ENCODE results near the gene BICDL2.

Gene BICDL2

DNA sequence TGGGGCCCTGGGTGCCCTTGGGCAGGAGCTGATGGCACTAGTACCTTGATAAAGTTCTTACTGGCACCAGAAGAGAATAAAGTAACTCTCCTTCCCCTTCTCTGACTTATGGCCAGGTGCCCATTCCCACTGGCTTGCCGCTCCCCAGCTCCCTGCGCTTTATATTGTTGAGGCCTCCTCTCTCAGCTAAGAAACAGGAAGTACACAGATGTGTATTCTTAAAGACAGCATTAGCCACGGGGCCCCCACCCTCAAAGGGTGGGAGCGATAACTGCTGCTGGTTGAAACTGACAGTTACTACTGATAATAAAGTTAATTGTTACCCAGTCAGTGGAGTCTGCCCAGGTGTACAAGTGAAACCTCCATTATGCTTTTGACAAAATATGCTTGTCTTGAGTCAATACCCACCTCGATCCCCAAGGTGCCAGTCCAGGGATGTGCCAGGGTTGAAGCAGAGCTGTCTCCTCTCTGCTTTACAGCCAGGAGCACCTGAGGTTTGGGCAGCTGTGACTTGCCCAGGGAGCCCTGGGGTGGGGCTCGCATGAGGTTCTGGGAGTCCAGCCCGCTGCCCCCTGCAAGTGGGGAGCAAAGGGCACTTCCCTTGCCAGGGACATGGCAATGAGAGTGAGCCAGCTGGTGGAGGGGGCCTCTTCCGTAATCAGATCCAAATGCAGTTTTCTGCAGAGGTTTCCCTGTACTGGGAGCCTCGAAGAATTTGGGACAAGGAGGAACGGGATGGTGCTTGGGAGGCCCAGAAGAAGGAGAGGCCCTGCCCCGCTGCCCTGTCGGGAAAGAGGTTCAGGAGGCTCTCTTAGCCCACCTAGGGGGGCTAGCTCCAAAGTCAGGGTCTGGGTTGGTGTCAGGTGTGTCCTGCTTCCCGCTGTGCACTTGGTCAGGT is 29.4 kb downstream of the BICDL2 start:
- DNase-seq, result peak; percentile 86

DNA sequence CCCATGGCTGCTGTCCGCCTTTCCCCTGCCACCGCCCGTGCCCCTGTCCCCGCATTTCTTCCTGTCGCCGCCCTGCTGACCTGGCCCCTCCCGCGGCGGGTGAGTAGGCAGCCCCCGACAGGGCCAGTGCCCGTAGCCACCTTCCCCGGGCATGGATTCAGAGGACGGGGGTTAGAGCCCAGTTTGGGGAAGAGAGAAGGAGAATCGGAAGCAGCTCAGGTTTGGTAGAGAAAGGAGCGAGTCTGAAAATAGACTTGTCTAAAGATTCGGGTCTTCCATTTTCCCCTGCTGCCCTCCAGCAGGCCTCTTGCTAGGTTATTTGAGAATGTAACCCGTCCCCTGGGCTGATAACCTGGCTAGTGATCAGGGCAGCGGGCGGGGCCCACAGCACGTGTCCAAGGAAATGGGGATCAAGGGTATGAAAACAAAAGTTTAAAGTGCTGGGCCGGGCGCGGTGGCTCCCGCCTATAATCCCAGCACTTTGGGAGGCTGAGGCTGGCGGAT is 31.9 kb downstream of the BICDL2 start:
- DNase-seq, result peak; percentile 68

DNA sequence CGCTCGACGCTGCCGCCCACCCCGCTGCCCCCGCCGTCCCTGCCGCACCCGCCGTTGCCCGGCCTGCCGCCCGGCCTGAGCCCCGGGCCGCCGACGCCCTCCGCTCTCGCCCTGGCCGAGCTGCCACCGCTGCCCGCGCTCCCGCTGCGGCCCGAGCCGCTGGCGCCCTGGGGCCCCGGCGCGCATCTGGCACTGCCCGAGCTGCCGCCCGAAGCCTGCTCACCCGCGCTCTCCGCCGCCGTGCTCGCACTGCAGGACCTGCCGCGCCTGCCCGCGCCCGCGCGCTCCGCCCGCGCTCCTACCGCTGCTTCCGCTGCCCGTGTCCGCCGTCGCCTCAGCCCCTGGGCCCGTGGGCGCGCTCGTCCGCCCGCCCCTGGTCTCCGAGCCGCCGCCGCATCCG is 32.4 kb downstream of the BICDL2 start:
- no peak for DNase-seq

DNA sequence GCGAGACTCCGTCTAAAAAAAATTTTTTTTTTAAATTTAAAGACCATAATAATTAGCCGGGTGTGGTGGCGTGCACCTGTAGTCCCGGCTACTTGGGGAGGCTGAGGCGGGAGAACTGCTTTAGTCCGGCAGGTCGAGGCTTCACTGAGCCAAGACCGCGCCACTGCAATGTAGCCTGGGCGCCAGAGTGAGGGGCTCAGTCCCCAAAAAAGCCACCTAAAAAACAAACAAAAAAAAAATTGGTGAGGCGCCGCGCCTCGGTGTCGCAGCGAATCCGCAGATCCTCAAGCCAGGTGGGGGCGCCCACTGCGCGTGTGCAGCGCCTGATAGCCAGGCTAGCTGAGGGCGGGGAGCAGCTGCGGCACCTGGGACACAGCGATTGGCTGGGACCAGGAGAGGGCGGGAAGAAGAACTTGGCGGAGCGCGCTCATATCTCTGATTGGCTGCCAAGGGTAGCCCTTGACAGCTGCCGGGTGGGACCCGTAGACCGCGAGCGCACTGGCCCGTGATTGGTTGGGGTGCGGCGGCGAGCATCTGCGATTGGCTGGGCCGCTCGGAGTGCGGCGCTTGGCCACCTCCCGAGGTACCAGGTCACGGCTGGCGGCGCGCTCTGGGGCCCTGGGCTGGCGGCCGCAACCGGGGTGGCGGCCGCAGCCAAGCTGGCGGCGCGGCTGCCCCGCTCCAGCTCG is 33.0 kb downstream of the BICDL2 start:
- peak; percentile 99 for DNase-seq

DNA sequence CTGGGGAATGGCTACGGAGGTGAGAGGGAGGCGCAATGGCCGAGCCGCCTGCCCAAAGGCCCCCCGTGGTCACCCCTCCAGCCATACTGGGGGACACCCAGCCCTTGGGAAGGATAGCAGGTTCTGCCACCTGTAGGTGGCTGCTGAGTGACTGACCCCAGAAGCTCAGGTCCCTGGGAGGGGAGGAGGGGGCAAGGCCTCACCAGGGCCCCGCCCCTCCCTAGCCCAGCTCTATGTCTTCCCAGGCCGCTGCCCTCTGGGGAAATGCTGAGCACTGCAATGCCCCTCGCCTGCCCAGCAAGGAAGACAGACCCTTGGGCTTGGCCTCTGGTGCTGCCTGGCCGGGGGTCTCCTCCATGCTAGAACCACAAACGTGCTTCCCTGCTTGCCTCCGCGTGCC is 35.4 kb downstream of the BICDL2 start:
- no peak for DNase-seq

DNA sequence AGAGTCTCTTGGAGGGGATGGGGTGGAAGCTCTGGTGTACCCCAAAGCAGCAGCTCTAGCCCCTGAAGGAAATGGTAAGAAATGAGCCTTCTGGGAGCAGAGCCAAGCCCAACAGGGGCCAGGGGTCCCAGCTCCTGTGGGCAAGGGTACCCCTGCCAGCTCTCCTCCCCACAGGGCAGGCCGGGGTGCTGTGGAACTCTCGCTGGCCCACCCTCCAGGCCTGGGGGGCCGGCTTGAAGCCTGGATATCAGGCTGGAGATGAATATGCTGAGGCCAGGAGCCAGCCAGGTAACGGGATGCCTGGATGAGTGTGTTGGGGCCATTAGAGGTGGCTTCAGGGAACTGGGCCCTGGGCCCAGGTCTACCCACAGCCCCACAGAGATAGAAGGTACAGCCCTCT is 36.2 kb downstream of the BICDL2 start:
- DNase-seq, result no peak

DNA sequence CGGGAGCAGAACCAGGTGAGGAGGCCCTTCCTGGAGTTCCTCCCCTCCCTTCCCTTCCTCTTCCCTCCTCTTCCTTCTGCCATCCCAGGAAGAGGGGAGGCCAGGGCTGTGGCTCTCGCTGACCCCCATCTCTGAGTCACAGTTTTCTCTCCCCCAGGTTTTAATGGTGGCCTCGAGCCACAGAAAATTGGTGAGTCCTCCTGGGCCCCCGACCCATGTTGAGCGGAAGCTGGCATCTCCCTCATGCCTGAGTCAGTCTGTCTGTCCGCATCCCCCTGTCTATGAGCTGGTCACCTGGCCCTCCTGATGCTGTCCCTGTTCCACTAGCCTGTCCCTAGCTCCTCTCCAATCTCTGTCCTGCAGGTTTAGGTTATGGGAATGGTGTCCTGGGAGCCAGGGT is 36.8 kb downstream of the BICDL2 start:
- DNase-seq, result no peak

DNA sequence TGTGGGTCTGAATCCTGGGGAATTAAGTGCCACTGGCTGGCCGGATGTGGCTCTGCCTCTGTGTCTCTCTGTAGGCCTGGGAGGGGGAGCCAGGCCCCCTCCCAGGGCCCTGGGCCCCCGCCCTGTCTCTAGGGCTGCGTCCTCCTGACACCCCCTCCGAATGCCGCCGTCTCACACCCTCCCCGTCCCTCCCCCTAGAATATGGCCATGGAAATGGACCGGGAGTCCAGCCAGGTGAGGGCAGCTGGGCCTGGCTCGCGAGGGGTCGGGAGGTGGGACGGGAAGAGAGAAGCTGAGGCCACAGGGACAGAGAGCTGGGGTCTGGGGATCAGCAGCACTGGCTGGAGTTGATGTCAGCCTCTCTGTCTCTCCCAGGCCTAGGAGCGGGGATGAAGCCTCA is 40.4 kb downstream of the BICDL2 start:
- DNase-seq, result no peak

DNA sequence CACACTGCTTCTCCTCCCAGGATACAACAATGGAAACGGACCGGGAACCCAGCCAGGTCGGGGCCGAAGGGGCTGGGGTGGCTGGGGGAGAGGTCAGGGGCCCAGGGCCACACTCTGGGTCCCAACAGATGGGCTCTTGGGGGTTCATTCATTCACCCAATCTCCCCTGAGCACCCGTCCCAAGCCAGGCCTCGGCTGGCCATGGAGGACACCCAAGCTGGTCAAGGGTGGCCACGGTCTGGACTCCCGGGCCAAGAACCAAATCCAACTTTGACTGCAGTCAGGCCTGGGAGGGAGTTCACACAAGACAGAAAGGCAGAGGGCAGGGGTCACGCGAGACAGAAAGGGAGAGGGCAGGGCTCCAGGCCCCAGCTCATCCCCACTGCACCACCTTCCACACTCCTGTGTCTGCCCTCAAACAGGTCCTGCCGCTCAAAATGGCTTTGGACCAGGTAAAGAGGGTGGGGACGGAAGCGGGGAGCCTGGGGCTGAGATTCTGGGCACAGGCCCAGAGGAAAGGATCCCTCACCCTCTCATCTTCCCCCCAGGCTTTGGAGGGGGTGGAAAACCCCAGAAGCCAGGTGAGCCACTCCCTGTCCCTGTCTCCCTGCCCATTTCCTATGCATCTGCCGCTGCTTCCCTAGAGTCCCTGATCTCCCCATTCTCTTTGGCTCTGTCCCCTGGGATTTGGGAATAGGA is 44.2 kb downstream of the BICDL2 start:
- no peak for DNase-seq

DNA sequence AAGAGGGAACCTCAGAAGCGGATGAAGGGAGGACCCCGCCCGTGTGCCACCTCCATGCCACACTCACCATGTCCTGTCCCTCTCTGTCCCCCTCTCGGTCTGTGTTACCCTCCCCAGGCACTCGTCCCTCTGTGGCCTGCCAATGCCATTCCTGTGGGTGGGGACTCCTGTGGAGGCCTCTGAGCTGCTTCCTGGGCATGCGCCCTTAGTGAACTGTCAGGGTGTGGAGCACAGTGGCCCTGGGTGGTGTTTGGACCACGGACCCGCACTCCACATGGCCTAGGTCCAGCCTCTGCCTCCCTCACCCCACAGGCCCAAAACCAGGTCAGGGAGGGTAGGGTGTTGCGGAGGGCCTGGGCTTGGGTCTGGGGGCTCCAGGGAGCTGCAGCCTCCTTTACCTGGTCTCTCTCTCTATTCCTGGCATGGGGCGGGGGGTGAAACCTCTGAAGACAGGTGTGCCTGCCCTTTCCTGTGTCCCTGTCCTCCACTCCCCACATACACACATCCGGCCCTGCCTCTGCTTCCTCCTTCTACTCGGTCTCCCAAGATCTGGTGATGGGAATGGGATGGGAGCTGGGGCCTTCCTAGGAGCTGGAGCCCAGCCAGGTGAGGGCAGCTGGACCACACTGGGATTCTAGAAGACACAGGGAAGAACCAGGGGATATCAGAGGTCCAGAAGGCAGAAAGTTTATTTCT is 45.0 kb downstream of the BICDL2 start:
- DNase-seq, result no peak

DNA sequence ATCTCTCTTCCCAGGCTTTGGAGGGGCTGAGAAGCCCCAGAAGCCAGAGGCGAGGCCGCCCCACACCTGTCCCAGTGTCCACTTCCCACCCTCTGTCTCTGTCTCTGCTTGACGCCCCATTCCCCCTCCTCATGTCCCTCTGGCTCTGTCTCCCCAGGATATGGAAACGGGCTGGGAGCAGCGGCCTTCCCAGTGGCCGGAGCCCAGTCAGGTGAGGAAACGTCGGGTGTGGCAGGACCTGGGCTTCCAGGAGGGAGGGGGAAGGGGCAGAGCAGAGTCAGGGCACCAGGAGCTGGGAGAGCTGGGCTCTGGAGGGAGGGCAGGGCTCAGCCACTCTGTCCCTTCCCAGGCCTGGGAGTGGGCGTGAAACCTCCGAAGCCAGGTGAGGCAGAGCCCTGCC is 45.9 kb downstream of the BICDL2 start:
- no peak for DNase-seq

DNA sequence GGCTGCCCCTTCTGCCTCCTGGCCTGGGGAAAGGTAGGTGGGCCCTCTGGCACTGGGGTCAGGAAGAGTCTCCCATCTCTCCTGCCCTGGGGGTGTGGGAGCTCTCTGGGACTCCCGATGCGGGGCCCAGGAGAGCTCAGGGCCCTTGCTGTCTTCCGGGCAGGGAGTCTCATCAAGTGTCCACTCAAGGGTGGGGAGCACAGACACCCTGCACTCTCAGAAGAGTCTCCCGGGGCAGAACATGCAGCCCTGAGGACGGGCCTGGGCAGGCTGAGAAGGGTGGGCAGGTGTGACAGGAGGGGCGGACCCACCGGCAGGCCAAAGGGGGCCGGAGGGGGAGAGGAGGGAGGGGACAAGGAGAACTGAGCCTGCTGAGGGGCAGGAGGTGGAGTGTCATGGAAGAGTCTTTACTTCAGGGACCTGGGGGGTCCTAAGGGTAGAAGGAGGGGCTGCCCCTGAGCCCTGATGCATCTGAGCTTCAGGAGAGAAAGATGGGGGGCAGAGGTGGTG is 48.1 kb downstream of the BICDL2 start:
- DNase-seq, result no peak

DNA sequence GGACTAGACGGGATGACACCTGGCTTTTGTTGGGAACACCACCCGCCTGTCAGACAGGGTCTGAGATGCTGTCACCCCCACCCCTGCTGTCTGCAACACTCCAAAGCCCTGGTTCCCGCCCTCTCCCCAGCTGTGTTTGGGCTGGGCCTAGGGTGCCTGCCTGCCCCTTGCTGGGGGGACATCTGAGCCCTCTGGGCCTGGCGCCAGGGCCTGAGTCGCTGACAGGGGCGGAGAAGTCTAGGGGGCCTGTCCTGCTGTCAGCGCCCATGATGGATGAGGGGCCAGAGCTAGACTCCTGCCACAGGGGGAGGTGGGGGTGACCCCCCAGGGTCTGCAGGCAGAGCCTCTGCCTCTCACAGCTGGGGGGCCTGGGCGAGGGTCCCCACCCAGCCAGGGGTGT is 48.9 kb downstream of the BICDL2 start:
- no peak for DNase-seq

DNA sequence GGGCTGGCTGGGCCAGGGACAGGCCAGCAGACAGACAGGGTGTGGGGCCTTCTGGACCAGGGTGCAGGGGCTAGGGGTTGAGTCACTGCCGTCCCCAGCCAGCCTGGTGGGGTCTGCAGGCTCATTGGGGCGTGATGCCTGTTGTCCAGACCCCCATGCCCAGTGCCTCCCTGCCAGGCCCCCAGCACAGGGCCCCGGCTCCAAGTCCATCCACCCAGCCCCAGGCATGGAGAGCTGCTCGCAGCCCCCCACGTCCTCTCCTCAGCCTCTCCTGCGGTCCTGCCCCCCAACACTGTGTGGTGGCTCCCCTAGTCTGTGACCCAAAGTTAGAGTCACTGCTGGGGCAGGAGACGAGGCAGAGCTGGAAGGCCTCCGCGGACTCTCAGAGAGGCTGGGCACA is 49.5 kb downstream of the BICDL2 start:
- DNase-seq, result no peak

DNA sequence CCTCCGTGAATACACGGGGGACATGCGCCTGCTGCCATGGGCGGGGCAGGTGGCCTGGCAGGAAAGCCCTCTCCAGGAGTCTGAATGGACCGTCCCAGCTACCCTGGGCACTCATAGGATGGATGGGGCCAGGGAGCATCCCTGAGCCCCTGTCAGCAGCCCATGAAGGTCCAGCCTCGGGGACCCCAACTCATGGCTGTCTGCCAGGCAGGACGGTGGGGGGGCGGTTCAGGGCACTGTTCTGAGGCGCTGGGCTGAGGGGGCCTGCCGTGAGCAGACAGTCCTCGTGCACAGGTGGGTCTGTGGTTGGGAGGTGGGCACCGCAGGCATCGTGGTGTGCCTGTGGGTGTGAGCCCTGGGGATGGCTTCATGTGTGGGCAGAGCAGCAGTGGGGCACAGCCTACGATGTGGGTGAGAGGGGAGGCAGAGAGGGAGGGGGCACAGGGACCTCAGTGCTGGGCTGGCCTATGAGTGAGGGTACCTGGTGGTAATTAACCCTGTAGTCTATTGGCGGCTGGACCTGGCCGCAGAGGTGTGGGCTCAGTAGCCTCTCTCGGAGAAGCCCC is 50.0 kb downstream of the BICDL2 start:
- DNase-seq, result no peak

DNA sequence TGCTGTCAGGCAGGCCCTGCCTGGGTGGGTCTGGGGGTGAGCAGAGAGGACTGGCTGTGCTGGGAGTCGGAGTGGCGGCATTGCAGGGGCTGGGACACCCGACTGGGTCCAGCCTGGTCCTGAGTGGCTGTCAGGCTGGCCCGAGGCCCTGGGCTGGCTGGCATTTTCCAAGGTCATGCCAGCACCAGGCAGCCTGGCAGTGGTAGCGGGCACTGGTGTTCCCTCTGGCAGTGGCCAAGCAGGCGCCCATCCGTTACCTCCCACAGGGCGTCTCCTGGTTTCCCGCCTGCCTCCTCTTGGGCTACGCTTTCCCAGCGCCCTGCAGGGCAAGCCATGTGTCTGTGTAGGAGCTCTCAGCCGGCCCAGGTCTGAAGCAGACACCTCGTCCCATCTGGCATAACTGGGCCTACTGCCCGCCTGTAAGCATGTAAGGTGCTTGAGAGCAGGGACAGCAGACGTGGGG is 50.8 kb downstream of the BICDL2 start:
- DNase-seq, result no peak

DNA sequence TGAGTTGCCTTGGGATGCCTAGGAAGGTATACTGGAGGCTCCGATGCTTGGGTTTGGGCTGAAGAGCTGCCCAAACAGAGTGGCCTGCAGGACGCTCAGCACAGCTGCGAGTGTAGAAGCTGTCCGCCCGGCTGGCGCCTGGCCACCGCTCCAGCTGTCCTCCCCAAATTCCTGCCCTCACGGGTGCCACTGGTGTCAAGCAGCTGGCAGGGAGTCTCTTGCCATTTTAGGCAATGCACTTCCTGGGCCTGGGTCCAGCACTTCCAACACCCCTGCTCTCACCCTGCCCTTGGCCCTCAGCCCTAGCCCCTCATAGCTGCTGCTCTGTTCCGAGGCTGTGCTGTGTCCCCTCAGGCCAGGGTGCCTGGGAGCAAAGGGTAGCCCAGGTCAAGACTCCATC is 51.3 kb downstream of the BICDL2 start:
- no peak for DNase-seq

DNA sequence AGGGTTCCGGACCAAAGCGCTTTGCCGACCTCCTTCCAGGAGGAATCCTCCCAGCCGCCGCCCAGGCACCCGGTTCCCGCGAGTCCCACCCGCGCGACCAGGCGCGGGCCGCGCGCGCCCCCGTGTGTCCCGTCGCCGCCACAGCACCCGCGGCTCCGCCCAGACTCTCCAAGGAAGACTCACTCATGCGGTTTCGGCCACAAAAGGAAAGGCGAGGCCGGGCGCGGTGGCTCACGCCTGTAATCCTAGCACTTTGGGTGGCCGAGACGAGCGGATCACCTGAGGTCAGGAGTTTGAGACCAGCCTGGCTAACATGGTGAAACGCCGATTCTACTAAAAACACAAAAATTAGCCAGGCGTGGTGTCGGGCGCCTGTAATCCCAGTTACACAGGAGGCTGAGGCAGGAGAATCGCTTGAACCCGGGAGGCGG is 53.0 kb downstream of the BICDL2 start:
- peak; percentile 76 for DNase-seq

DNA sequence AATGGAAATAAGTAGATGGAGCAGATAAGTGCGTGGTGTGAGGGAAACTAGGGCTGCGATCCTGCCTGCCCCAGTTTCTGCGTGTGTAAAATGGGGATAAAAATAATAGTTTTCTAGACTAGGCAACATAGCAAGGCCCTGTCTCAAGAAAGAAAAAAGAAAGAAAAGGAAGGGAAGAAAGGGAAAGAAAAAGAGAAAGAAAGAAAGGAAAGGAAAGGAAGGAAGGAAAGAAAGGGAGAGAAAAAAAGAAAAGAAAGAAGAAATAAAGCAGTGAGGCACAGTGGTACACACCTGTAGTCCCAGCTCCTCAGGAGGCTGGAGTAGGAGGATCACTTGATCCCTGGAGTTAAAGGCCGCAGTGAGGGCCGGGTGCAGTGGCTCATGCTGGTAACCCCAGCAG is 54.3 kb downstream of the BICDL2 start:
- no peak for DNase-seq

DNA sequence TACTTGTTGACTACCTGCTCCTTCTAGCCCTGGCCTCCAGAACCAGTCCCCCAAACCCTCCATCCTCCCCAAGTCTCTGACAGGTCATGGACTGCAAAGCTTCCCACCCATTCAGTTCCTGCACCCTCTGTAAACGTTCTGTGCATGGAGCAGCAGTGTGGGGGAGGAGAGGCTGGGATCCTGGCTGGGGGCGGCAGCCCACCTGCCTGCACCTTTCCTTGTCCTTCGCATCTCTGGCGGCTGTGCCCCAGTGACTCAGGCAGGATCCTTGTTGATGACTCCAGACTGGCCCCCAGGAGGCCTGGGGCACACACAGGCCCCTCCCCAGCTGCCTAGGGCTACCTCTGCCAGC is 54.9 kb downstream of the BICDL2 start:
- no peak for DNase-seq

DNA sequence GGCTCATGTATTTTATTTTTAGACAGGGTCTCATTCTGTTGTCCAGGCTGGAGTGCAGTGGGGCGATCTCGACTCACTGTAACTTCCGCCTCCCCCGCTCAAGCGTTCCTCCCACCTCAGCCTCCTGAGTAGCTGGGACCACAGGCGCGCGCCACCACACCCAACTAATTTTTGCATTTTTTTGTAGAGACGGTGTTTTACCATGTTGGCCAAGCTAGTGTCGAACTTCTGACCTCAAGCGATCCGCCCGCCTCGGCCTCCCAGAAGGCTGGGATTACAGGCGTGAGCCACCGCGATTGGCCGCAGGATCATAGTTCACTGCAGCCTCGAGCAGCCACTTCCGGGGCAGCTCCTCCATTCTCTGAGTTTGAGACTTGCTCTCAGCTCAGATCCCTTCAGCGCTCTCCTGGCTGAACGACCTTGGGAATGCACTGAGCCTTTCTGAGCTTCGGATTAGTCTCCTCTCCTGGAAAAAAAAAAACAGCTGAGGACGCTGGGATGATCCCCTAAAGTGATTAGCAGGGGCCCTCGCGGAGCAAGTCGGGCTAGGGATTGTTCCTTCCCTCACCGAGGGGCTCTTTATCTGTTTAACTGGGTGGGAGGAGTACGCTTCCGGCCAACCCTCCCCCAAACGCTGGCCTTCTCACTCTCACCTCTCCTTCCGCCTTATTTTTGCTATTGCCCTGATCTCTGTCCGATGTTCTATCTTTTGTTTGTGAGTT is 55.4 kb downstream of the BICDL2 start:
- DNase-seq, result no peak
